Ishikawa (cell line): ENCODE measurements around the gene PFAS.

Source experiments
- CEBPB ChIP-seq: IDR thresholded peaks from 2 replicates; pipeline ENCODE4 v1.6.1; 2012
- CREB1 ChIP-seq: IDR thresholded peaks from 2 replicates; pipeline ENCODE4 v1.6.1; 2012; ENCODE audit warnings: low read depth
- EGR1 ChIP-seq: IDR thresholded peaks from 2 replicates; pipeline ENCODE4 v1.6.1; 2012
- EP300 ChIP-seq: IDR thresholded peaks from 2 replicates; pipeline ENCODE4 v1.6.1; 2012; ENCODE audit warnings: borderline replicate concordance
- FOXM1 ChIP-seq: IDR thresholded peaks from 2 replicates; pipeline ENCODE4 v1.6.1; 2012; ENCODE audit warnings: low read depth, borderline replicate concordance
- MAX ChIP-seq: IDR thresholded peaks from 2 replicates; pipeline ENCODE4 v1.6.1; 2012
- NFIC ChIP-seq: IDR thresholded peaks from 2 replicates; pipeline ENCODE4 v1.6.1; 2012
- RAD21 ChIP-seq: IDR thresholded peaks from 2 replicates; pipeline ENCODE4 v1.6.1; 2012; ENCODE audit warnings: low read depth
- REST ChIP-seq: IDR thresholded peaks from 2 replicates; pipeline ENCODE4 v1.6.1; 2012; ENCODE audit warnings: low read depth, mild to moderate bottlenecking
- TAF1 ChIP-seq: IDR thresholded peaks from 2 replicates; pipeline ENCODE4 v1.6.1; 2012; ENCODE audit warnings: low read depth, mild to moderate bottlenecking
- TCF12 ChIP-seq: IDR thresholded peaks from 2 replicates; pipeline ENCODE4 v1.6.1; 2012; ENCODE audit warnings: low read depth
- TEAD4 ChIP-seq: IDR thresholded peaks from 2 replicates; pipeline ENCODE4 v1.6.1; 2012
- USF1 ChIP-seq: IDR thresholded peaks from 2 replicates; pipeline ENCODE4 v1.6.1; 2012
- YY1 ChIP-seq: IDR thresholded peaks from 2 replicates; pipeline ENCODE4 v1.6.1; 2012; ENCODE audit warnings: low read depth
- ZBTB7A ChIP-seq: IDR thresholded peaks from 2 replicates; pipeline ENCODE4 v1.6.1; 2012; ENCODE audit warnings: low read depth

Gene PFAS

GRCh38 chr17:8209907-8210760, 39.0 kb upstream of the PFAS start, which contains the start of gene AURKB:
TSS of gene AURKB (minus strand) at chr17:8210575. CDS start at chr17:8210224, 351 bp downstream.
- peak; percentile 84 for TF ChIP-seq TAF1
- TF ChIP-seq USF1: peak; percentile 66
- peak; percentile 95 for TF ChIP-seq FOXM1
- peak; percentile 98 for TF ChIP-seq MAX
- no peak for TF ChIP-seq REST
- peak; percentile 47 for TF ChIP-seq TCF12
- TF ChIP-seq CREB1: peak; percentile 67; the same call in 1 of the 2 replicates
- peak; percentile 73 for TF ChIP-seq EGR1
- TF ChIP-seq ZBTB7A: no peak

- TF ChIP-seq YY1: no peak
- TF ChIP-seq CEBPB: no peak
- no peak for TF ChIP-seq TCF12
- TF ChIP-seq MAX: no peak
- TF ChIP-seq CREB1: 0 out of 2 replicates have a peak, but pooled peaks have one; percentile 4
Observed at GRCh38 chr17:8210761-8211458, 38.2 kb upstream of the PFAS start.

GRCh38 chr17:8212312-8213180, 36.5 kb upstream of the PFAS start:
- TF ChIP-seq NFIC: no peak
- no peak for TF ChIP-seq TCF12
- no peak for TF ChIP-seq EP300

- peak; percentile 51; the same call in 1 of the 2 replicates for TF ChIP-seq USF1
- TF ChIP-seq TAF1: peak; percentile 32
- TF ChIP-seq CEBPB: peak; percentile 41; the same call in 1 of the 2 replicates
- no peak; the same call in 1 of the 2 replicates for TF ChIP-seq NFIC
- peak; percentile 89 for TF ChIP-seq YY1
- TF ChIP-seq CREB1: no peak
- peak; percentile 95 for TF ChIP-seq TEAD4
- TF ChIP-seq FOXM1: 0 out of 2 replicates have a peak, but pooled peaks have one; percentile 11
- TF ChIP-seq RAD21: no peak
- no peak for TF ChIP-seq ZBTB7A
- peak; percentile 20; the same call in 1 of the 2 replicates for TF ChIP-seq EP300
- peak; percentile 45; the same call in 1 of the 2 replicates for TF ChIP-seq EGR1
- TF ChIP-seq MAX: peak; percentile 46; the same call in 1 of the 2 replicates
- no peak for TF ChIP-seq TCF12
- TF ChIP-seq REST: no peak
Observed at GRCh38 chr17:8220783-8221662, 28.1 kb upstream of the PFAS start.
